ENCODE measurements around the gene ERBIN. TPM values are rescaled to one million over a fixed set of nuclear protein-coding genes. Genes with fewer than 3 reads are reported as not detected.

Gene ERBIN
- total RNA-seq, 1 experiment from 2014 or later, result 88.4 TPM

GRCh38 chr5:66113160-66113559, 186.8 kb downstream of the ERBIN start:
- DNase-seq (ENCODE audit: low read depth, low spot score) (peak; percentile 10), ATAC-seq (no peak)
- no peaks in the 10 kb centered on the region; the same call in 1 of the 2 replicates for H3K9me3 ChIP-seq (ENCODE audit: control insufficient read depth, insufficient read depth, low read depth, low read length)
- H3K27me3 ChIP-seq (ENCODE audit: control insufficient read depth, insufficient read depth, low read length), result no peaks in the 10 kb centered on the region
- H3K4me3 ChIP-seq (ENCODE audit: low read depth in 2 of 2, low read length in 2 of 2), result no peak overlapping the region
- no peaks in the 10 kb centered on the region for H3K36me3 ChIP-seq (ENCODE audit: control insufficient read depth, insufficient read depth, low read length)
- ChIA-PET CTCF (no interaction called here), POLR2A (interaction anchor here (0.6 kb wide), 1 partner anchor 12 kb away, joined by 6 read pairs; no protein-coding TSS in a partner anchor)
- H3K4me1 ChIP-seq (ENCODE audit: control insufficient read depth, insufficient read depth, low read length), result no peaks in the 10 kb centered on the region
- H3K27ac ChIP-seq (ENCODE audit: low read length), result no peak overlapping the region
- intact Hi-C loops (cut with micrococcal nuclease; ENCODE audit: unreplicated experiment) (no loop called here), in situ Hi-C loops (cut with HindIII; ENCODE audit: low pct_unique_long_range_greater_than_20kb, low sequenced_read_pairs) (no loop called here)
- TF ChIP-seq REST (IDR thresholded peaks at IDR 0.05; ENCODE audit: insufficient read depth in 1 of 2, low read depth in 2 of 2, low read length in 1 of 2), result no peak
- BruUV-seq (replicated peaks), result no TSS peak

GRCh38 chr5:66118304-66118703, 191.9 kb downstream of the ERBIN start:
- DNase-seq (ENCODE audit: low read depth, low spot score) (no peak), ATAC-seq (no peak)
- H3K27me3 ChIP-seq (ENCODE audit: control insufficient read depth, insufficient read depth, low read length), result no peaks in the 10 kb centered on the region
- TF ChIP-seq CTCF (IDR thresholded peaks at IDR 0.05) (no peak), SIN3A (IDR thresholded peaks at IDR 0.05; ENCODE audit: borderline replicate concordance, insufficient read depth, low read depth, low read length) (no peak), TCF7L2 (IDR thresholded peaks at IDR 0.05; ENCODE audit: low read depth, low read length) (no peak), POLR2AphosphoS5 (IDR thresholded peaks at IDR 0.05; ENCODE audit: low read depth, low read length) (no peak), REST (IDR thresholded peaks at IDR 0.05; ENCODE audit: insufficient read depth in 1 of 2, low read depth in 2 of 2, low read length in 1 of 2) (no peak)
- intact Hi-C loops (cut with micrococcal nuclease; ENCODE audit: unreplicated experiment), result no loop called here
- ChIA-PET POLR2A (no interaction called here), CTCF (no interaction called here)
- H3K27ac ChIP-seq (ENCODE audit: low read length), result no peak overlapping the region
- no TSS peak for BruUV-seq (replicated peaks)
- no peak overlapping the region for H3K4me3 ChIP-seq (ENCODE audit: low read depth in 2 of 2, low read length in 2 of 2)
- H3K4me1 ChIP-seq (ENCODE audit: control insufficient read depth, insufficient read depth, low read length), result no peaks in the 10 kb centered on the region
- no peaks in the 10 kb centered on the region for H3K9me3 ChIP-seq (ENCODE audit: control insufficient read depth, insufficient read depth, low read depth, low read length)
- H3K36me3 ChIP-seq (ENCODE audit: control insufficient read depth, insufficient read depth, low read length), result no peaks in the 10 kb centered on the region
- in situ Hi-C loops (cut with HindIII; ENCODE audit: low pct_unique_long_range_greater_than_20kb, low sequenced_read_pairs), result no loop called here
